Glutamatergic neuron (in vitro differentiated cells): ENCODE data around the gene ETAA1. TPM values are rescaled to one million over a fixed set of nuclear protein-coding genes. Genes with fewer than 3 reads are reported as not detected.

ENCODE experiments used
- DNase-seq: peaks from one replicate; pipeline ENCODE4 v3.0.0; 2022
- H3K27ac Mint-ChIP-seq: one replicate; pipeline ENCODE4 v1.8.0; 2020; ENCODE audit warnings: mild to moderate bottlenecking, mixed read lengths, inconsistent platforms; ENCODE audit not compliant: unreplicated experiment
- H3K27me3 Mint-ChIP-seq: one replicate; pipeline ENCODE4 v1.8.0; 2020; ENCODE audit warnings: mild to moderate bottlenecking, moderate library complexity, mixed read lengths, inconsistent platforms; ENCODE audit not compliant: unreplicated experiment
- H3K36me3 Mint-ChIP-seq: one replicate; pipeline ENCODE4 v1.8.0; 2020; ENCODE audit warnings: mild to moderate bottlenecking, mixed read lengths, inconsistent platforms; ENCODE audit not compliant: unreplicated experiment
- H3K4me1 Mint-ChIP-seq: one replicate; pipeline ENCODE4 v1.8.0; 2020; ENCODE audit warnings: mild to moderate bottlenecking, low read depth, mixed read lengths, inconsistent platforms; ENCODE audit not compliant: unreplicated experiment
- H3K4me3 Mint-ChIP-seq: one replicate; pipeline ENCODE4 v1.8.0; 2020; ENCODE audit warnings: mild to moderate bottlenecking, mixed read lengths, inconsistent platforms; ENCODE audit not compliant: unreplicated experiment
- H3K9me3 Mint-ChIP-seq: one replicate; pipeline ENCODE4 v1.8.0; 2020; ENCODE audit warnings: mild to moderate bottlenecking, moderate library complexity, mixed read lengths, inconsistent platforms; ENCODE audit not compliant: unreplicated experiment
- CTCF ChIP-seq: fragments of 200-600 bp; sonication (generic); IDR thresholded peaks from one replicate; pipeline ENCODE4 v1.5.0; 2021; ENCODE audit not compliant: partially characterized antibody, unreplicated experiment
- total RNA-seq: library from RNA; stranded (reverse); fragmentation: NEBNext Ultra II Directional; extraction: Animal tissue kit (Norgen Biotek cat#: 25700); gene quantifications from one replicate; pipeline ENCODE4 v1.2.1, GENCODE V29; 2021; ENCODE audit not compliant: unreplicated experiment

Gene ETAA1
- total RNA-seq, 1 donor from 2014 or later: 20.0 TPM

GRCh38 chr2:67408346-67408745 lies 11.2 kb downstream of the ETAA1 start:
- H3K27me3 Mint-ChIP-seq: no peaks in the 10 kb centered on the region
- no peaks in the 10 kb centered on the region for H3K36me3 Mint-ChIP-seq
- no peak overlapping the region for H3K4me3 Mint-ChIP-seq
- H3K27ac Mint-ChIP-seq: no peak overlapping the region
- DNase-seq: no peak
- H3K4me1 Mint-ChIP-seq: no peaks in the 10 kb centered on the region
- no peaks in the 10 kb centered on the region for H3K9me3 Mint-ChIP-seq
- no peak for TF ChIP-seq CTCF

GRCh38 chr2:67412424-67412823 lies 15.3 kb downstream of the ETAA1 start:
- Mint-ChIP-seq H3K9me3 (no peaks in the 10 kb centered on the region), H3K27me3 (no peaks in the 10 kb centered on the region), H3K36me3 (no peaks in the 10 kb centered on the region), H3K27ac (no peak overlapping the region), H3K4me1 (no peaks in the 10 kb centered on the region), H3K4me3 (no peak overlapping the region)
- no peak for DNase-seq
- TF ChIP-seq CTCF: no peak

GRCh38 chr2:67414867-67415266 lies 17.7 kb downstream of the ETAA1 start:
- no peak for DNase-seq
- no peak overlapping the region for H3K27ac Mint-ChIP-seq
- no peaks in the 10 kb centered on the region for H3K4me1 Mint-ChIP-seq
- H3K27me3 Mint-ChIP-seq: no peaks in the 10 kb centered on the region
- TF ChIP-seq CTCF: no peak
- no peaks in the 10 kb centered on the region for H3K9me3 Mint-ChIP-seq
- no peak overlapping the region for H3K4me3 Mint-ChIP-seq
- no peaks in the 10 kb centered on the region for H3K36me3 Mint-ChIP-seq

- DNase-seq: no peak
- no peak overlapping the region for H3K4me3 Mint-ChIP-seq
- TF ChIP-seq CTCF: no peak
- H3K4me1 Mint-ChIP-seq: no peaks in the 10 kb centered on the region
- H3K36me3 Mint-ChIP-seq: no peaks in the 10 kb centered on the region
- no peaks in the 10 kb centered on the region for H3K27me3 Mint-ChIP-seq
- H3K27ac Mint-ChIP-seq: no peak overlapping the region
- no peaks in the 10 kb centered on the region for H3K9me3 Mint-ChIP-seq
These were observed 19.0 kb downstream of the ETAA1 start for GRCh38 chr2:67416136-67416535.

GRCh38 chr2:67423489-67423888 lies 26.4 kb downstream of the ETAA1 start:
- Mint-ChIP-seq H3K4me3 (no peak overlapping the region), H3K4me1 (no peaks in the 10 kb centered on the region), H3K27me3 (no peaks in the 10 kb centered on the region), H3K9me3 (no peaks in the 10 kb centered on the region), H3K27ac (no peak overlapping the region), H3K36me3 (no peaks in the 10 kb centered on the region)
- TF ChIP-seq CTCF: no peak
- DNase-seq: no peak
